Activated T-cell treated with anti-CD3 and anti-CD28 coated beads, Interleukin-2, amount 50 U/mL, for 48 hours (primary cell): ENCODE results near the gene OR4D5.

Source experiments
- DNase-seq, 2 experiments: peaks; one replicate each; pipeline ENCODE4 v3.0.0-alpha.2; 2020

Gene OR4D5

DNA sequence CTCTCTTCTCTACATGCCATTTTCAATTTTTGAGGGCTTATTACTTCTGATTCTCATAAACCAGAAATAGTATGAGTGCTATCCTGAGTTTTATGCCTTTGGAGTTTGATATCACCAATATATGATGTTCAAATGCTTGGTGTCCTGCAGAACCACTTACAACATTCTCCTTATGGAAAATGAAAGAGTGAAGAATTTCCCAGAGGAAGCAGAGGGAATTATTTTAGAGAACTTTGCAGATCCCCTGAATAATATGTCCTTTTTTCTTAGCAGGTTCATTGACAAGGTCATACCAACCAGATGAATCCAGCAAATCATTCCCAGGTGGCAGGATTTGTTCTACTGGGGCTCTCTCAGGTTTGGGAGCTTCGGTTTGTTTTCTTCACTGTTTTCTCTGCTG, at the start of gene OR4D5:
TSS of gene OR4D5 (plus strand) at position 301 of the 400 bp plus-strand sequence. CDS start at position 301, 0 bp downstream.
- DNase-seq = no peak

DNA sequence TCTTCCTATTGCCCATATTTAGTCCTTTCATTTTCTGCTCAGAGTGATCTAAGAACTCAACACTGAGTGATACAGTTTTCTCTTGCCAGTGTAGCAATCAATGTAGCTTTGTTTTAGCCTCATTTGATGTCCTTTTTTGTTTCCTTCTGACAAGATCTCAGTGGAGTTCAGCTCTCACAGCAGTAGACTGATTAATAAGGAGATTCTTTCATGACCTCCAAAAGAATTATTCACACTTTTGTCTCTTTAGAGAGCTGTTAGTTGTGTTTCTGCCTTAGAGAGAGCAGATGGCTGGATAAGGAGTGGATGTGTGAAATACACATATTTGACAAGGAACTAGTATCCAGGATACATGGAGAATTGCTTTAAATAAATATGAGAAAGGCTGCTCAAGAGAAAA, 47.4 kb upstream of the OR4D5 start:
- no peak for DNase-seq

DNA sequence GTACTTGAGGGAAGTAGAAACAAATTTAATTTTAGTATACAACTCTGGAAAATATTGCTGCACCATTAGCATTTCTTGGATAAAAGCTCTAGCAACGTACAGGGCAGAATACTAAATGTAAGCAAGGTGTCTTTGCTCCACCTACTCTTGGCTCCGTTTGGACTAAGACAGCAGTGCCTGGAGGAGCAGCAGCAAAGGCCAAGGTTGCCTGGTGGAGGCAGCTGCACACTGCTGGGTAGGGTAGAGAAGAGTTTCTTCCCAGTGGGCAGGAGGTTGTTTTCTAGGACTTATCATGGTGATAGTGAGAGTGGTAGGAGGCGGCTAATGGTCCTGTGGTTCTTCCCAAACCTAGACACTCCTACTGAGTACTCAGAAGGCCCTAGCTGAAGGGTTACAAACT, 39.6 kb upstream of the OR4D5 start:
- no peak for DNase-seq

DNA sequence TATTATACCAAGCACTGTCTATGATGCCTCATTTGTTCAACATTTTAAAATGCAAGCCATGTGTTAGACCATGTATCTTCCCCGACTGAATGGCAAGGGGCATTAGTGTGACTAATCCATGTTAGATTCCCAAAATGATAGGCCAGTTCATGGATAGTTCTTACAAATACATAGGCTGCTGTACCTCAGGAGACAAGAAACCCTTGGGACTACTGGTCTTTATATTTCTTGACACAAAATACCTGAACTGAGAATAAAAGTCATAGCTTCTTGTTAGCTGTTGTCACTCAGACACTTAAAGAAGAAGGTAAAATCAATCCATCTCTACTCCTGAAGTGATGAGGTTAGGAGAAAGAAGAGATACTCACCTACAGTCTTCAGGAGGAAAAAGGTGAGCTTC, 37.5 kb upstream of the OR4D5 start, which contains the start of gene OR8D4:
TSS of gene OR8D4 (plus strand) at position 301 of the 400 bp plus-strand sequence. CDS start 4,265 bp downstream, outside the sequence.
- no peak for DNase-seq

DNA sequence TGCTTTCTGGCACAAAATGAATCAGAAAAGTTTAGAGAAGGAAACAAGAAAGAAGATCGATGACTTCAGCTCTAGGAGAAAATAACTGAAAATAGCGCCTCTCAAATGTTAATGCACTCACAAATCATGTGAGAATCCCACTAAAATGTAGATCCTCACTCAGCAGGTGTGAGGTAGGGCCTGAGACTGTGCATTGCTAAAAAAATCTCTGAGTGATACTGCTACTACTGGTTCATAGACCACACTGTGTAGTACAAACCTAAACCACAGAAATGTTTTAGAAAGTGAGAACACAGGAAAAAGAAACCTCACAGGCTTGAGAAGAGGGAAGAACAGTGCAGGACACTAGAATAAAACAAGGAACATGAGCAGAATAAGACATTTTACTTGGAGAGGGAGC, 35.5 kb upstream of the OR4D5 start:
- no peak for DNase-seq

DNA sequence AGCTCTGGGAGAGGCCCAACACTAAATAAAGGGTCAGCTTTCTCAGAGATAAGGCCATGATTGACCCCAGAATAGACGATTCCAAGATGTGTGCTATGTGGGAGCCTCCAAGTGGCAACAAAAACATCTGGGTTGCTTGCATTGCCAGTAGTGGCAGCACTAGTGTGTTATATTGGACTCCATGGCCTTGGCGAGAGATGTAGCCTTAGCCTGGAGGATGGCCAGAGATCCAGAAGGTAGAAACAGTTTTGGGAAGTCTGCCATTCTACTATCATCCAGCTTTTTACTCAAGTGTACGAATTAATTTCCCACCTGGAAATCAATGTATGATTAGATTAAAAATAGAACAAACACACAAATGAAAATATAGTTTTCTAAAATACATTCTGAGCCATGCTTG, 34.5 kb upstream of the OR4D5 start:
- no peak for DNase-seq

DNA sequence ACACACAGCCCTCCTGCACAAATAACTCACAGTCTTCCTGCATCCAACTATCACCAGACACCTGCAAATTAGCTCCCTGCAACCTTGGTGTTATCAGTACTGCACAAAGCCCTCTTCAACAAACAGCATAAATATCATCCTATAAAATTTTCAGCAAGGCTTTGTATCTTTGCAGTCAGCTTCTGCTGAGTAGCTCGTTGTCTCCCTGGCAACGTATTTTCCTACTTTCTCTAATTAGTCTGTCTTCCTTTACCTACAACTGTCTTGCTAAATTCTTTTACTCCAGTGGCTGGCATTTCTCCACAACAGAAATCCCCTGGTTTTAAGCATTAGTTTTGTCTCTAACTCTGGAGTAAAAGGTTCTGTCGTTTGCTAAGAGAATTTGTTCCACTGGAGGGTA, 33.6 kb upstream of the OR4D5 start:
- DNase-seq = no peak

DNA sequence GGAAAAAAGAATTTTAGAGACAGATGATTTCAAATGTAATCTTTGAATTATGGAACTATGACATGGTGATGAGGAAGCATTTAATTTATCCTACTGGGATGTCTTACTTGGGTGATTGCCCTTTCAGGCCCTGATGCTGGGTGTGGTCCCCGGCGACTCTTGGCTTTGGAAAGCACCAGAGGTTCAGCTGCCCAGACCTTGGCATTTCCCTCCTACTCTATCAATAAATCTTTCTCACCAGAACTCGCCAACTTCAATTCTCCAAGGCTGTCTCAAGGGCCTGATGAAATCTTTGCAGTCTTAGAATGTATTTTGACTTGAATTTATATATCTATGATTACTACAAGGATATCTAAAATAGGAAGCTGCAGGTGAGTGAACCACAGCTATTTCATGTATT, 18.5 kb upstream of the OR4D5 start:
- no peak for DNase-seq

DNA sequence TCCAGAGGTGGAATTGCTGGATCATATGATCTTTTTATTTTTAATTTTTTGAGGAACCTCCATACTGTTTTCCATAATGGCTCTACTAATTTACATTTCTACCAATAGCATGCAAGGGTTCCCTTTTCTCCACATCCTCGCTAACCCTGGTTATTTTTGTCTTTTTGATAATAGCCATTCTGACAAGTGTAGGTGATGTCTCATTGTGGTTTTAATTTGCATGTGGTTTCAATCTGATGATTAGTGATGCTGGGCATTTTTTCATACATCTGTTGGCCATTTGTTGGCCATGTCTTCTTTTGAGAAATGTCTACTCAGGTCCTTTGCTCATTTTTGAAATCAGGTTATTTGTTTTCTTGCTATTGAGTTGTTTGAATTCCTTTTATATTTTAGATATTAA, 15.4 kb upstream of the OR4D5 start:
- no peak for DNase-seq

DNA sequence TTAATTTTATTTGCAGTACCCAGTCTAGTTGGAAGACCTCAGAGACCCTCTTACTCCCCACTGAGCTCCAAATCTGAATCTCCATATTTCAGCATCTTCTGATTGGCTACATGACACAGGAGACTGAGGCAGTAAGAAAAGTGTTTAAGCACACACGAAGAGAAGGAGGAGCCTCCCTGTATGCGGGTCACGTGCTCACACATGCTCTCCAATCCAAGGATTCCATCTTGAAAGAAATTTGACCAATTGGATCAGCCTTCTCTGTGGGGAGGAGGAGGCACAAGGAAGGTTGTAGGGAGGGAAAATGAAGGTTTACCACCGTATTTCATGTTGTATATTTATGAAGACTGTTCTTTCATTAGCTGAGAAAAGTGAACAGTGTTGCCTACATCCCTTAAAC, 3.0 kb downstream of the OR4D5 start:
- no peak for DNase-seq

DNA sequence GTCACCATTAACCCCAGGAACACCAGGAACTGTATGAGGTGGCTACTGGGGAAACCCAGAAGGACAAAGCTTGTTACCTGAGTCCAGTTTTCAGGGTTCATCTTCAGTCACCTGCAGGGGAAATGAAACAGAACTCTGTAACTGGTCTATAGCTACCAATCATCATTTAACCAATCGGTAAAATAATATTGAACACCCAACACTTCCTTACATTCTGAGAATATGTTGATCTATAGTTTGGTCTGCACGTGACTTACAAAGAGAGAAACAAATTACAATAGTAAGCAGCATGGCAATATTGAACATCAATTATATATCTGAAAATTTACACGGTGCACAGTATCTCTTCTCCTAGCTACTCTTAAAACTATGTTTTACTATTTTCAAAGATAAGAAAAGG, 4.3 kb downstream of the OR4D5 start, which contains the start of gene OR6T1:
TSS of gene OR6T1 (minus strand) at position 101 of the 400 bp plus-strand sequence. CDS start at position 101, 0 bp downstream.
- DNase-seq = no peak

DNA sequence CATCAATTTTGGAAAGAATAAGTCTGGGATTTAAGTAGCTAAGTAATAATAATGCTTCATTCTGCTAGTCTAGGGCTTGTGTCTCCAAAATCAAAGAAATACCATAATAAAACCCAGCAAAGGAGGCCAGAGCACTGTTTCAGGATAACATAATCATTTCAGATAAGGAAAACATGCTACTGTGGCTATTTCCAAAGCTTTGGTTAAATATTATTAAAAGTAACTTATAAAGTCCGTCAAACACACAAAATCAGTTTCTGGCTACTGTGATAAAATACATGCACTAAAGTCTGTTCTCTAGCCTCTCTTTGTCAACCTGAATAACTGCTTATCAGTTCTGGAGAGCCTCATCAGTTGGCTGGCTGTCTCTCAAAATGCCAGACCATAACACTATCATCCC, 5.7 kb downstream of the OR4D5 start:
- DNase-seq = no peak

DNA sequence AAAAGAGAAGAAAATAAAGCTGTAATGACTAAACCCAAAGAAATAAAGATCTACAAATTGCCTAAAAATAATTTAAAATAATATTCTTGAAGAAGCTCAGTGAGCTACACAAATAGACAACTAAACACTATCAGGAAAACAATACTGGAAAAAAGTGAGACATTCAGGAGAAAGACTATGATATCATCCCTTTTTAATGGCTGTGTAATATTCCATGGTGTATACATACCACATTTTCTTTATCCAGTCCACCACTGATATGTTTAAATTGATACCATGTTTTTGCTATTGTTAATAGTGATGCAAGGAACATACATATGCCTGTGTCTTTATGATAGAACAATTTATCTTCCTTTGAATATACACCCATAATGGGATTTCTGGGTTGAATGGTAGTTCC, 17.3 kb downstream of the OR4D5 start:
- DNase-seq = no peak

DNA sequence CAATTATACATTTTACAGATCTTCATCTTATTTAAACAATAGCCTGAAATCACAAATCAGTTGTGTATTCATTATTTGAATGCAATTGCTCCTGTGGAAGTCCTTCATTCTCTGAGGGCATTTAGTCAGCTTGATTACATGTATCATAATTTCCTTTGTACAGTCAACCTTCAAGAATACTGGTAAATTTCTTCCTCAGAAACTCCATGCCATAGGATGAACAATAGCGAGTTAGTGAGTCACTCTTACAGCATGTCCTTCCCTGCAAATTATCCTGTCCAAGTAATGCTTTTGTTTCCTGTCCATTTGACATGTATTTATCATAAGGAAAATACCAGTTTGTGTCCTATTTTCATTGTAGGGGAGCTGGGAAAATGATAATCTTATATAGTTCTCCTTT, 34.4 kb downstream of the OR4D5 start:
- no peak for DNase-seq

DNA sequence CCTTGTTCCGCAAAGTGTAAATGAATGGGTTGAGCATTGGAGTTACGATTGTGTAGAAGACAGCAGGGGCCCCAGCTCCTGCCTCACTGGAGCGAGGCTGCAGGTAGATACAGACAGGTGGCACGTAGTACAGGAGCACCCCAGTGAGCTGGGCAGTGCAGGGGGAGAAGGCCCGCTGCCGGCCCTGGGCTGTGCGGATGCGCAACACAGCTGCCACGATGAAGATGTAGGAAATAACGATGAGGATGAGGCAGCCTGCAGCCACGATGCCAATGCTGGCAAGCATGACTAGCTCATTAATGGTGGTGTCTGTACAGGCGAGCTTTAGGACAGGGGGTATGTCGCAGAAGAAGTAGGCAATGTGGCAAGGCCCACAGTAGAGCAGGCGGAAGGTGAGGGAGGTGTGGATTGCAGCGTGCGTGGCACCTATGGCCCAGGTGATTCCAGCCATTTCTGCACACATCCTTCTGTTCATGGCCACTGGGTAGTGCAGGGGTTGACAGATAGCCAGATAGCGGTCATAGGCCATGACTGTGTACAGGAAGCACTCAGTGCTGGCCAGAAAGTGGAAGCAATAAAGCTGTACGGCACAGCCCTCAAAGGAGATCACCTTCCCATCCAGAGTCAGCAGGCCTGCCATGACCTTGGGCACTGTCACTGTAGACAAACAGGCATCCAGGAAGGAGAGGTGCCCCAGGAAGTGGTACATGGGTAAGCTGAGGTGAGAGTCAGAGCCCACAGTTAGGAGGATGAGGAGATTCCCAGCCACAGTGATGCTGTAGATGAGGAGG, 37.5 kb downstream of the OR4D5 start:
- no peak for DNase-seq

DNA sequence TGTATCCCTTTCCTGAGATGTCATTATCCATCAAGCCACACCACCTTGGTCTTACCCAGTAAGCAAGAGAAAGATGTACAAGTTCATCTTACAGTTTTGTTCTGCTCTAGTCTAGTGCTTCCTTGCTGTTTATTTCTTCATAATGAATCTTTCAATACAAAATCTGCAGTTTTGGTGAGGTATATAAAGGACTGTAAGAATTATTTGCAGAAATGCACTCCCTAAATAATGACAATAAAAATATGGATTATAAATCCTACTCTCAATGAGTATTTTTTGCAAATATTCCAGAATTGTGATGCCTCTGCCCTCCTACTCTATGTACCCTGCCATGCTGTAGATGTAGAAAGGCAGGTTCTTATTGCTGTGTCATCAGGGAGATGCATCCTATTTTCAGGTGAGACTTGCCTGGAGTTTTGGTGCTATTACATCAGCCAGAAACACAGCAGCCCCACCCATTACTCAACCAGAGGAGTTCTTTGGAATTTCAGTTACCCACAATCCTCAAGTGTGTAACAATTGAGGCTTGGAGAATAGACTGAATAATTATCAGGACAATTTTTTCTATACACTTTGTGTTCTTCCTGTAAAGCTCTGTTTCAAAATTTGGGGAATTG, 38.4 kb downstream of the OR4D5 start, which contains the start of gene OR10S1:
TSS of gene OR10S1 (minus strand) at position 51 of the 617 bp plus-strand sequence. CDS start 117 bp downstream, outside the sequence.
- no peak for DNase-seq

DNA sequence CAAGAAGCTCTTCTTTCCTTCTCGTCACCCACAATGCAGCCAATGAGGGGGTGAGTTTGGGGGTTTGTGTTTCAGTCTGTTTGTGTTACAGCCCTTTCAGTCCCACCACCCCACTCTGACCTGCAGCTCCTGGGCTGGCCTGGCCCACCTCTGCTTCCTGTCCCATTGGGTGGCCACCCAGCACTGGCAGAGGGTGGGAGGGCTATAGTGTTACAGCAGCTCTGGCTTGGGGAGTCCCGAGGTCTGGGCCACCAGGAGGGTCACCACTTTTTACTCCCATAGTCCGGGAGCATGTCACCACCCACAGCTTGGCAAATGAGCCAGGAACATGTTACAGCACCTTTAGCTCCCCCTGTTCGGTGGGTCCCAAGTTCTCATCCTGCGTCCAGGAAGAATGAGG, 39.9 kb downstream of the OR4D5 start:
- DNase-seq = no peak
